Large intestine (tissue), 3 donors: ENCODE measurements around the gene ADCK1. TPM values are rescaled to one million over a fixed set of nuclear protein-coding genes. Genes with fewer than 3 reads are reported as not detected.
A peak's percentile ranks its signal among the peaks of the same experiment; 100 is the strongest.
"Not testable (repeated sequence)": the region's sequence is repeated elsewhere in the genome, so short reads cannot be mapped to it uniquely, and the experiment has no call there.

Experiments used
- DNase-seq, 2 donors: peaks; one replicate each; pipeline versions ENCODE4 v3.0.0 to v3.0.0-alpha.2; 2013
- H3K27ac ChIP-seq: one replicate; pipeline ENCODE4 v1.5.1; 2013; ENCODE audit warnings: low read length
- H3K27me3 ChIP-seq: 2 replicates; pipeline ENCODE4 v1.6.1; 2013; ENCODE audit warnings: low read length; ENCODE audit not compliant: control insufficient read depth, insufficient read depth
- H3K36me3 ChIP-seq: 2 replicates; pipeline ENCODE4 v1.6.1; 2013; ENCODE audit warnings: low read length; ENCODE audit not compliant: control insufficient read depth, insufficient read depth
- H3K4me1 ChIP-seq: one replicate; pipeline ENCODE4 v1.6.1; 2013; ENCODE audit warnings: low read length; ENCODE audit not compliant: control insufficient read depth, insufficient read depth
- H3K4me3 ChIP-seq: one replicate; pipeline ENCODE4 v1.5.1; 2013; ENCODE audit warnings: low read length
- H3K9me3 ChIP-seq: one replicate; pipeline ENCODE4 v1.6.1; 2013; ENCODE audit warnings: mild to moderate bottlenecking, low read depth, low read length, moderate library complexity; ENCODE audit not compliant: control insufficient read depth
- WGBS: methylation state at CpG from one replicate; pipeline ENCODE4 v1.1.5; 2013; ENCODE audit warnings: low lambda C conversion rate; ENCODE audit not compliant: insufficient coverage; 5-methylcytosine and 5-hydroxymethylcytosine counted together
- polyA plus RNA-seq: library from polyadenylated mRNA; unstranded; fragments of 120-200 nt; gene quantifications from one replicate; pipeline ENCODE4 v1.2.1, GENCODE V29; 2013

Gene ADCK1
- polyA plus RNA-seq, 1 donor = 8.5 TPM

DNA sequence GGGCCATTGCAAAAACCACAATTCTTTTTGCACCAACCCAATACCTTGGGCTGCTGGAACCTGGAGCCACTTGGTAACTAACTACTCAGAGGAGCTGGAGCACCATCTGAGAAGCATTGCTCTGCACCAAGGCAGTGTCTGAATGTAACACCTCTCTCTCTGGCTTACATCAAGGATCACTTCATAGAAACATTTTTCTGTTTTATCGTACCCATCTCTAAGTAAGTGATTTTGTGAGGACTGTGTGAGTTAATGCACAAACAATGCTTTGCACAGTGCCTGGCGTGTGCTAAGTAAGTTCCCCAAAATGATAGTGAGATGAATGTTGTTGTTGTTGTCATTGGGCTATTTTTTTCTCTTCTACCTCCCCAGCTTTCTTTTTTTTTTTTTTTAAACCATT, 111.4 kb downstream of the ADCK1 start:
- no peaks in the 10 kb centered on the region for H3K4me1 ChIP-seq
- DNase-seq = no peak
- no peaks in the 10 kb centered on the region for H3K27me3 ChIP-seq
- no peak overlapping the region for H3K27ac ChIP-seq
- no peaks in the 10 kb centered on the region for H3K36me3 ChIP-seq
- no peaks in the 10 kb centered on the region for H3K9me3 ChIP-seq
- H3K4me3 ChIP-seq = no peak overlapping the region
- WGBS = no CpG with 5 or more reads among the region's 2 CpGs

DNA sequence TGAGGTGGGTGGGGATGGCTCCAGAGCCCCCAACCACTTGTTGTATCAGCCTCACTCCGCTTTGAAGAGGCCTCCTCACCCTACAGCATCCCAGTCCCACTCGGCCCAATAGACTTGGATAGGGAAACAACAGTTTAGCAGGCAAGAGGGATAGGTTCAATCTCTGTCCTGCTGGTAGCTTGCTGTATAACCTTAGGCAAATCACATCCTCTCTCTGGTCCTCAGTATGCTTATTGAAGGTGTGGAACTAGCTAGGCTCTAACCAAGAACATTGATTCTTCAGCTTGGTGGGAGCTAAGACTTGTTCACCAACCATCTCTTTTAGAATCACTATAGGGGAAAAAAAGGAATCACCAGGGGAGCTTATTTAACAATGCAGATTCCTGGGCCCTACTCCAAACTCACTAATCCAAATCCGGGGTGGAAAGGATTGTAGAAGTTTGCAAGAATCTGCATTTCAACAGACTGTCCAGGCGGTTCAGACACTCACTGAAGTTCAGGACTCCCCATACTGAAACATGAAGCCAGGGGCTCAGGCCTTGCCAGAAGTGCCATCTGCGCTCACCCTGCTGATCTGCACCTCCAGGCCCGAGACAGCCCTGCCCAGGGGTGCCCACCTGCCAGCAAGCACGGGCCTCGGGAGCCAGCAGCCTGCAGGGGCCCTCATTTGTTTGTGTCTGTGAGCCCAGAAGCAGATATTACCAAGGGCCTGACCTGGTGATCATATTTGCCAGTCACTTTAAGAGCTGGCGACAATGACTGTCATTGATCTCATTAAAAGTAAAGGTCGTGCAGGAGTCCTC, 113.0 kb downstream of the ADCK1 start:
- no peaks in the 10 kb centered on the region for H3K36me3 ChIP-seq
- no peaks in the 10 kb centered on the region for H3K27me3 ChIP-seq
- WGBS = 83% methylated on average over 2 of the region's 10 CpGs
- H3K9me3 ChIP-seq = no peaks in the 10 kb centered on the region
- H3K27ac ChIP-seq = no peak overlapping the region
- no peaks in the 10 kb centered on the region for H3K4me1 ChIP-seq
- no peak overlapping the region for H3K4me3 ChIP-seq
- DNase-seq = no peak

- DNase-seq = no peak
These were observed 114.3 kb downstream of the ADCK1 start for GRCh38 chr14:77914073-77914721.

GRCh38 chr14:77915390-77915789, 115.5 kb downstream of the ADCK1 start:
- not testable (repeated sequence) for H3K4me3 ChIP-seq, H3K4me1 ChIP-seq, DNase-seq, H3K27ac ChIP-seq, H3K36me3 ChIP-seq, H3K27me3 ChIP-seq, H3K9me3 ChIP-seq
- WGBS = no CpG with 5 or more reads among the region's 2 CpGs

More at GRCh38 chr14:77914073-77914721, 114.3 kb downstream of the ADCK1 start:
- no peak overlapping the region for H3K4me3 ChIP-seq
- no peaks in the 10 kb centered on the region for H3K36me3 ChIP-seq
- no CpG with 5 or more reads among the region's 4 CpGs for WGBS
- no peaks in the 10 kb centered on the region for H3K27me3 ChIP-seq
- H3K9me3 ChIP-seq = no peaks in the 10 kb centered on the region
- H3K27ac ChIP-seq = no peak overlapping the region
- no peaks in the 10 kb centered on the region for H3K4me1 ChIP-seq

GRCh38 chr14:77917491-77918201, 117.7 kb downstream of the ADCK1 start:
- H3K4me1 ChIP-seq = no peaks in the 10 kb centered on the region
- no peaks in the 10 kb centered on the region for H3K9me3 ChIP-seq
- WGBS = 100% methylated on average over 1 of the region's 7 CpGs
- no peaks in the 10 kb centered on the region for H3K36me3 ChIP-seq
- no peaks in the 10 kb centered on the region for H3K27me3 ChIP-seq
- no peak overlapping the region for H3K4me3 ChIP-seq
- DNase-seq = no peak
- no peak overlapping the region for H3K27ac ChIP-seq

DNA sequence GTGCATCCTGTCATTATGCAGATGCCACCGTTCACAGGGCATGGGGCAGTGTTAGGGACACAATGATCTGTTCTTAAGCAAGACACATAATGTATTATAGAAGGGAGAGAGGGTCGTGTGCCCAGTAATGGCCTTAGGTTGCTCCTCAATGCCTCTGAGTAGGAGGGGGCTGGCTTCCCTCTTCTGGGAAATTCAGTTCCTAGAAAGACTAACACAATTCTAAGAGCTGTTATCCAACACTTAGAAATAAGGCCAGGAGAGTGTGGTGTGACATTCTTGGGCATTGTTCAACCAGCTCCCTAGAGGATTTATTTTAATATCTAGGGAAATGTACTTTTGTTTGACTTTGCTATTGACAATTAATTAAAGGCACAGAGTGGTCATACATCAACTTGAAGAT, 118.5 kb downstream of the ADCK1 start:
- Histone ChIP-seq H3K36me3 (no peaks in the 10 kb centered on the region), H3K4me3 (no peak overlapping the region), H3K27ac (no peak overlapping the region), H3K9me3 (no peaks in the 10 kb centered on the region), H3K4me1 (no peaks in the 10 kb centered on the region), H3K27me3 (no peaks in the 10 kb centered on the region)
- WGBS = no CpG with 5 or more reads among the region's 2 CpGs
- no peak for DNase-seq

GRCh38 chr14:77920312-77920711, 120.4 kb downstream of the ADCK1 start:
- no peaks in the 10 kb centered on the region for H3K4me1 ChIP-seq
- no peaks in the 10 kb centered on the region for H3K9me3 ChIP-seq
- H3K4me3 ChIP-seq = no peak overlapping the region
- WGBS = 96% methylated on average over 3 of the region's 5 CpGs
- H3K27ac ChIP-seq = no peak overlapping the region
- no peak for DNase-seq
- H3K27me3 ChIP-seq = no peaks in the 10 kb centered on the region
- no peaks in the 10 kb centered on the region for H3K36me3 ChIP-seq

DNA sequence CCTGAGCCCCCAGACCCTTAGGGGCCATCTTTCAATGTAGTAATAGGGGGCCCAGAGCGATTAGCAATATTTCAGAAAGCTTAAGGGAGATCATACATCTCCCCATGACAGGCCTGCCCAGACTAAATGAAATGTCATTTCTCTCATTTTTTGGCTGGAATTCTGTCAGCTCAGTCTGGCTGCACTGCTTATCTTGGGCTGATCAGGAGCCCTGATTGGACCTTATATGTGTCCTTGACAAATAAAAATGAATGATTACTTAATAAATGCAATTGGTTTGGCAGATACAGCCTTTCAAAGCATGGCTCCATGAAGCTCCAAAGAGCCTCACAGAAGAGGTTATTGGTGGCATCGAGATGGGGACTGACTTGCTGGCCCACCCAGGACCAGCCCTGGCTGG, 121.9 kb downstream of the ADCK1 start:
- WGBS = no CpG with 5 or more reads among the region's 2 CpGs
- Histone ChIP-seq H3K4me1 (no peaks in the 10 kb centered on the region), H3K27me3 (no peaks in the 10 kb centered on the region), H3K9me3 (no peaks in the 10 kb centered on the region), H3K4me3 (no peak overlapping the region), H3K27ac (no peak overlapping the region), H3K36me3 (peaks cover 3% of the 10 kb centered on the region)
- DNase-seq = no peak

DNA sequence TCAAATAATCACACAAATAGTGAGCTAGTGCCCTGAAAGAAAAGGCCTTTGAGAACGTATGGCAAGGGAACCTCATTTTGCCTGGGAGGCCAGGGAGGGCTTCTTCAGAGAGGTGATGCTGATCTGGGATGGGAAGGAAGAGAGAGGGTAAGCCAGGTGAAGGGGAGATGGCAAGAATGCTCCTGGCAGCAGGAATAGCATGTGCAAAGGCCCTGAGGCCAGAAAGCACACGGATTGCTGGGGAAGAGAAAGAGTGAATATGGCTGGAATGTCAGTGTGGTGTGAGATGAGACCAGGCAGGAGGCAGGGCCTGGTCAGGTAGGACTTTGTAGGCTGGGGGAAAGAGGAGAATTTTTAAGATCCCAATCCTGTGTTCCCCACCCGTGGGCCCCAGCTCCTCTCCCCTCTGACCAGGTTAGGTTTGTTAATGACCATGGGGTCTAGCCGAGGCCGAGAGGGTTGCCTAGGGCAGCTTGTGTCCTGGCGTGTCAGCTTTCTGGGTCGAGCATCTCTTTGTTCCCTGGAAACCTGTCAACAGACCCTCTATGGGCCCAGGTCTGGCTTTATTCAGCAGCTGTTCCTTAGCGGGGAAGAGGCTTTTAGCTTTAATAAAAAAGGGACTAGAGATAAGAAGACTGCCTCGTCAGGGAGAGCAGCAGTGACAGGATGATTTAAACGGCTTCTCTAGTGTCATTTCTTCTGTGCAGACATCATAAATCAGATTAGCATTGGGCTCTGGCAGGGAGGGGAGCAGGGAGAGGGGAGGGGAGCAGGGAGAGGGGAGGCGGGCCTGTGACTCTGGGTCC, 123.4 kb downstream of the ADCK1 start:
- H3K27me3 ChIP-seq = no peaks in the 10 kb centered on the region
- H3K27ac ChIP-seq = no peak overlapping the region
- peak in 1 of 2 donors; percentile 7 for DNase-seq
- H3K9me3 ChIP-seq = no peaks in the 10 kb centered on the region
- peaks cover 6% of the 10 kb centered on the region for H3K36me3 ChIP-seq
- H3K4me1 ChIP-seq = no peaks in the 10 kb centered on the region
- no peak overlapping the region for H3K4me3 ChIP-seq
- WGBS = no CpG with 5 or more reads among the region's 11 CpGs
